Upper lobe of left lung (tissue), 6 donors: ENCODE data around the gene CFAP221. TPM values are rescaled to one million over a fixed set of nuclear protein-coding genes. Genes with fewer than 3 reads are reported as not detected.

Experiments
- ATAC-seq, 2 donors: fragments of 200-7000 bp; cut with Tn5 transposase; one replicate each; pipeline ENCODE4 v1.9.1; 2022; ENCODE audit warnings: mild to moderate bottlenecking in 2 of 2, moderate library complexity in 2 of 2; ENCODE audit not compliant: low FRiP score in 2 of 2
- DNase-seq, 2 donors: peaks; one replicate each; pipeline ENCODE4 v3.0.0-alpha.2; 2019 to 2020
- H3K27ac ChIP-seq, 4 donors: fragments of 200-600 bp; sonication (generic); one replicate each; pipeline ENCODE4 v1.5.1; 2016 to 2019
- H3K27me3 ChIP-seq, 4 donors: fragments of 200-600 bp; sonication (generic); one replicate each; pipeline ENCODE4 v1.5.1; 2017 to 2019
- H3K36me3 ChIP-seq, 4 donors: fragments of 200-600 bp; sonication (generic); one replicate each; pipeline ENCODE4 v1.5.1; 2016 to 2019
- H3K4me1 ChIP-seq, 4 donors: fragments of 200-600 bp; sonication (generic); one replicate each; pipeline ENCODE4 v1.5.1; 2018 to 2019
- H3K4me3 ChIP-seq, 4 donors: fragments of 200-600 bp; sonication (generic); one replicate each; pipeline ENCODE4 v1.5.1; 2017 to 2019; ENCODE audit warnings: mild to moderate bottlenecking in 2 of 4, moderate library complexity in 1 of 4
- H3K9me3 ChIP-seq, 4 donors: fragments of 200-600 bp; sonication (generic); one replicate each; pipeline ENCODE4 v1.5.1; 2018 to 2019
- EP300 ChIP-seq, 4 donors: sonication (generic); formaldehyde crosslinking; IDR thresholded peaks; one replicate each; pipeline ENCODE4 v1.5.1; 2017; ENCODE audit warnings: antibody characterized with exemption in 4 of 4, control low read depth in 2 of 4
- POLR2A ChIP-seq, 4 donors: fragments of 450-650 bp; IDR thresholded peaks; one replicate each; pipeline ENCODE4 v1.5.1; 2016 to 2017; ENCODE audit warnings: antibody characterized with exemption in 4 of 4, mild to moderate bottlenecking in 2 of 4
- POLR2AphosphoS5 ChIP-seq, 2 donors: sonication (generic); formaldehyde crosslinking; IDR thresholded peaks; one replicate each; pipeline ENCODE4 v1.5.1; 2017; ENCODE audit warnings: antibody characterized with exemption in 2 of 2
- WGBS, 2 donors: methylation state at CpG; one replicate each; pipeline ENCODE4 v1.1.5; 2017 to 2018; 5-methylcytosine and 5-hydroxymethylcytosine counted together
- total RNA-seq, 6 donors: library from RNA; depleted of rRNA in 4 of 6; stranded (reverse); fragments of >200 nt in 4 of 6; gene quantifications; one replicate each; pipeline versions ENCODE4 v1.1.0 to v1.2.1, GENCODE V29; 2016 to 2021
- TF ChIP-seq, protein P1 (sequence below), 6 experiments: fragments of 450-650 bp in 4 of 6; fragments of 200-600 bp in 2 of 6; sonication (generic) in 2 of 6; IDR thresholded peaks; one replicate each; pipeline ENCODE4 v1.5.1; 2016 to 2019; ENCODE audit warnings: antibody characterized with exemption in 6 of 6
- donor health status: DM: no; HTN: no; CAD: no; lungs with moderate emphysema.
- donor health status: DM: no; HTN: yes; CAD: no; lungs with severe emphysema.

CFAP221 gene
- total RNA-seq, 6 donors from 2014 or later = 13.9 to 67.5 (median 30.9) TPM

DNA sequence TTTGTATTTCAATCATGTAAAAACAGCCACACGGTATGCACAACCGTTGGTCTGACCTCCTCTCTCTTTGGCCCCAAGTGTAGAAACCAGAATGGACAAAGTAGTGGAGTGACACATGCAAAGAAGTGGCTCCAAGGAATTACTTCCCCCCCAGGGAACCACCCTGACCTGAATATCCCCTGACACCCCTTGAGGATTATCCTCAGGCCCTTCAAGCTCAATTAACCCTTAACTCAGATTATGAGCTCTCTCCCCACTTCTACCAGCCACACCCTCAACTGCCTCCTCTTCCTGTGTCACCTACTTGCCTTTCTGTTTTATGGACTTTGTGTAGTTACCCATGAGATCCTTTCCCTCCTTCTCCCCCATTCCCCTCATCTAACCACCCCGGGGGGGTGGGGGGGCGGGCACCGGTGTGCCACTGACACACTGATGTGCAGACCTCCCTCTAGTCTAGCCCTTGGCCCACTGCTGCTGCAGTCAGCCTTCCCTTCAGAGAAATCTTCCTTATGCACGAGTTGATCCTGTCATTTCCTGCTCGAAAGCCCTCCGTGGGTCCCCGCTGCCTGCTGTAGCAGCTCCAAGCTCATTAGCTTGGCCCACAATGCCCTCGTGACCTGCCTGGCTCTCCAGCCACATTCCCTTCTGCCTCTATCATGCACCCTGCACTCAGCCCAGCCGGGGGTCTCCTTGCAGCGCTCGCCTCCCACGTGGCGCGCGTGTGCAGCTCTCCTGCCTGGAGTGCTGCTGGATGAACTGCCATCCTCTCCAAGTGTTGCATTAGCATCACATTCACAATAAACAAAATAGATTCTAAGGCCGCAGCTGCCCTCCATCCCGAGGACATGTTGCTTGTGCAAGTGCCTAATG, 94.7 kb downstream of the CFAP221 start:
- Histone ChIP-seq H3K4me1 (peaks cover 0 to 7% (median 3%) of the 10 kb centered on the region in 4 donors), H3K27ac (no peak overlapping the region), H3K36me3 (no peaks in the 10 kb centered on the region), H3K9me3 (no peaks in the 10 kb centered on the region), H3K27me3 (no peaks in the 10 kb centered on the region), H3K4me3 (no peak overlapping the region)
- TF ChIP-seq, protein P1, sequence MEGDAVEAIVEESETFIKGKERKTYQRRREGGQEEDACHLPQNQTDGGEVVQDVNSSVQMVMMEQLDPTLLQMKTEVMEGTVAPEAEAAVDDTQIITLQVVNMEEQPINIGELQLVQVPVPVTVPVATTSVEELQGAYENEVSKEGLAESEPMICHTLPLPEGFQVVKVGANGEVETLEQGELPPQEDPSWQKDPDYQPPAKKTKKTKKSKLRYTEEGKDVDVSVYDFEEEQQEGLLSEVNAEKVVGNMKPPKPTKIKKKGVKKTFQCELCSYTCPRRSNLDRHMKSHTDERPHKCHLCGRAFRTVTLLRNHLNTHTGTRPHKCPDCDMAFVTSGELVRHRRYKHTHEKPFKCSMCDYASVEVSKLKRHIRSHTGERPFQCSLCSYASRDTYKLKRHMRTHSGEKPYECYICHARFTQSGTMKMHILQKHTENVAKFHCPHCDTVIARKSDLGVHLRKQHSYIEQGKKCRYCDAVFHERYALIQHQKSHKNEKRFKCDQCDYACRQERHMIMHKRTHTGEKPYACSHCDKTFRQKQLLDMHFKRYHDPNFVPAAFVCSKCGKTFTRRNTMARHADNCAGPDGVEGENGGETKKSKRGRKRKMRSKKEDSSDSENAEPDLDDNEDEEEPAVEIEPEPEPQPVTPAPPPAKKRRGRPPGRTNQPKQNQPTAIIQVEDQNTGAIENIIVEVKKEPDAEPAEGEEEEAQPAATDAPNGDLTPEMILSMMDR (IDR thresholded peaks at IDR 0.05) = no peak
- TF ChIP-seq EP300 (IDR thresholded peaks at IDR 0.05) = no peak
- no peak for TF ChIP-seq POLR2AphosphoS5 (IDR thresholded peaks at IDR 0.05)
- no peak for TF ChIP-seq POLR2A (IDR thresholded peaks at IDR 0.05)
- WGBS, 2 donors = 51 to 62% methylated on average over 19 of the region's 19 CpGs
- ATAC-seq (peak in 1 of 2 donors; percentile 15), DNase-seq (peak in 1 of 2 donors; percentile 72)

DNA sequence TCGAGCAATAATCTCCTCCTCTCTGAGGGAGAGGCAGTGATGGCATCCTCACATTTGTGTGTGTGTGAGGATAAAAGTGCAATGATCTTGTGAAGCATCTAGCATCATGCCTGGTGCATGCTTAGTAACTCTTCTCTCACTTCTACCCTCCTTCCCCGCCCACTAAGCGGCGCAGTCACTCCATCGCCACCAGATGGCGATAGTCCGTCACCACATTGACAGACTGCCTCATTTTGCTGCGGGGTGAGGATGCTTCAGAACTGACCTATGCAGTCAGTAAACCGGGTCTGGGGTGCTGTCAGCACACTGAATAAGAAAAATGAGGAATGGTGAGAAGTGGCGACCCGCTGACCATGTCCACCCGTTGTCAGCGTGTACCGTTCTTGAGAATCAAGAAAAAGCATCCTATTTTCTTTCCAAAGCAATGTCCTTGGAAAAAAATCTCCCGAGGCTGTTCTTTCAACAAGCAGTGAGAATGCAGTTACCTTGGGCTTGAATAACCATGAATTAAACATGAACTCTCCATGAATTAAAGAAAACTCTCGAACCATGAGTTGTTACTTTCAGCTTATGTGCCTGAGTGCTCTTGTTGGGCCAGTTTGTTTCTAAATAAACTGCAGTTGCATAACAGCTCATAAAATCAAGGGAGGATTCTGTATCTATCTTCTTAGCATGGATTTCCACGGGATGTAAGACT, 97.5 kb downstream of the CFAP221 start:
- TF ChIP-seq, protein P1 (IDR thresholded peaks at IDR 0.05) = peak; percentile 79 to 93 (median 87)
- no peak for TF ChIP-seq POLR2AphosphoS5 (IDR thresholded peaks at IDR 0.05)
- H3K36me3 ChIP-seq = no peaks in the 10 kb centered on the region
- no peaks in the 10 kb centered on the region for H3K27me3 ChIP-seq
- peaks cover 2 to 12% (median 5%) of the 10 kb centered on the region in 4 donors for H3K4me1 ChIP-seq
- no peaks in the 10 kb centered on the region for H3K9me3 ChIP-seq
- H3K4me3 ChIP-seq = no peak overlapping the region
- H3K27ac ChIP-seq = no peak overlapping the region
- WGBS, 2 donors = 8 to 11% methylated on average over 17 of the region's 17 CpGs
- ATAC-seq (peak; percentile 85 to 93), DNase-seq (peak in 1 of 2 donors; percentile 67)

DNA sequence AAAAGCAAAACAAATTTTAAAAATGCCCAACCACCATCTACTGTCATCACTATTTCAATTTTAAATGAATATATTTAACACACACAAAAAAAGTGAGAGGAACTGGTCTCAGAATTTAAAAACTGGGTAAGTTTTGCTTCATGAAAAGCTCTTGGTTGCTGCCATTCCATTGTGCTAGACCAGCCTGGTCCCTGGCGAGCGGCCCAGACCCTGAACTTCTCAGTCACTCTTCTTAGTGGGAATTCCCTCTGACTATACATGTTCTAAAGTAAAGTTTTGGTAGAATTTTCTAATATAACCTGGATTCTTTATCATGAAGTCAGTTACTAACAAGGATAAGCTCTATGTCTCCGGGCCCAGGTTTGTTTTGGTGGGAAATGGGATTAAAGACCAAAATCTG, 99.9 kb downstream of the CFAP221 start:
- DNase-seq = peak in 1 of 2 donors; percentile 5
- TF ChIP-seq POLR2AphosphoS5 (IDR thresholded peaks at IDR 0.05) (no peak), EP300 (IDR thresholded peaks at IDR 0.05) (no peak), POLR2A (IDR thresholded peaks at IDR 0.05) (no peak)
- TF ChIP-seq, protein P1 (IDR thresholded peaks at IDR 0.05) = no peak
- no peak overlapping the region for H3K27ac ChIP-seq
- no peaks in the 10 kb centered on the region for H3K27me3 ChIP-seq
- H3K4me3 ChIP-seq = no peak overlapping the region
- 79 to 82% methylated on average over 3 of the region's 3 CpGs for WGBS, 2 donors
- no peaks in the 10 kb centered on the region for H3K36me3 ChIP-seq
- H3K9me3 ChIP-seq = peaks cover 0 to 7% (median under 1%) of the 10 kb centered on the region in 4 donors
- no peak for ATAC-seq
- peaks cover 2 to 12% (median 7%) of the 10 kb centered on the region in 4 donors for H3K4me1 ChIP-seq

DNA sequence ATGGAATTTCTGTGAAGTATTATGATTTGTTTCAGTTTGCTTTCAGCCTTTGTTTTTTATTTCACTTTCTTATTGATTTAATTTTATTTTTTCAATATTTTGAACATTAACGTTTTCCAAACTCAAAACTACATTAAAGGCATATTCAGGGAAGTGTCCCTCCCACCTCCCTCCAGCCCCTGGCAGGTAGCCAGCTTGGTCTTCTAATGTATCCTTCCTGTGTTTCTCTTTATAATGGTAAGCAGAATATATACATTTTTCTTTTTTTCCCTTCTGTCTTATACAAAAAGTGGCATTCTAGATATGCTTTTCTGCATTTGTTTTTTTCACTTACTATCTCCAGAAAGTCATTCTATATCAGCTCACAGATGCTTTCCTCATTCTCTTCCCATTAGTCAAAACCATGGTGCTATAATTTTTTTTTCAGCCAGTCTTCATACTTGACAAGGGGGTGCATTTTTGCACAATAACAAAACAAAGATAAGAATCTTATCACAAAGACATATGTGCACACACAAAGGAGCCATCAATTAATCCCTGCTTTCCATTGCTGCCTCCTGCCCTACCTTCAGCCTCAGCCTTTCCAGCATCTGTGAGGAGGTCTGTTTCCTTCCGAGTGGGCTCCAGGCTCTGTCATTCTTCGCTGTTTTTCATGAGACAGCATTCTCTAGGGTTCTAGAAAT, 101.1 kb downstream of the CFAP221 start:
- no peaks in the 10 kb centered on the region for H3K36me3 ChIP-seq
- WGBS, 2 donors = 42 to 43% methylated on average over 3 of the region's 3 CpGs
- H3K9me3 ChIP-seq = peaks cover 0 to 13% (median 4%) of the 10 kb centered on the region in 4 donors
- TF ChIP-seq, protein P1 (IDR thresholded peaks at IDR 0.05) = no peak
- TF ChIP-seq POLR2AphosphoS5 (IDR thresholded peaks at IDR 0.05) = no peak
- TF ChIP-seq EP300 (IDR thresholded peaks at IDR 0.05) = no peak
- no peak for TF ChIP-seq POLR2A (IDR thresholded peaks at IDR 0.05)
- no peaks in the 10 kb centered on the region for H3K27me3 ChIP-seq
- peaks cover 3 to 12% (median 7%) of the 10 kb centered on the region in 4 donors for H3K4me1 ChIP-seq
- no peak for ATAC-seq
- DNase-seq = no peak
- H3K4me3 ChIP-seq = no peak overlapping the region
- no peak overlapping the region for H3K27ac ChIP-seq
